ENCODE data around the gene GPD1L.

GPD1L gene

DNA sequence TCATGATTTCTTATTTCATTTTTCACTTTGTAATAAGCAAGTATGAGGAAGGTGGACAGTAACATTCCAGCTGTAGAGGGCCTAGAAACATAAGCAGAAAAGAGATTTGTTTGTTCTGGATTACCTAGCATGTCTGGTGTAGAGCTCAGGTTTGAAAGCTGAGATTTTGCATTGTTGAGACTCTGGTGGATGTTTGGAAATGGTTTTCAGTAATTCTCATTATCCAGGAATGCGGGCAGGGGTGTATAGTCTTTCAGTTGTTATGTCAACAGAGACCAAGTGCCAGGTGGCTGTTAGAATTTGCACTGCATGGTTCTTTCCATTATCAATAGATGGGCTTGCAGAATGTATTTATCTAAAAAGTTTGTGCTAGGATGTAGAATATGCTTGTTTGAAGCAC lies 10.9 kb downstream of the GPD1L start:
- TF ChIP-seq, protein P1, sequence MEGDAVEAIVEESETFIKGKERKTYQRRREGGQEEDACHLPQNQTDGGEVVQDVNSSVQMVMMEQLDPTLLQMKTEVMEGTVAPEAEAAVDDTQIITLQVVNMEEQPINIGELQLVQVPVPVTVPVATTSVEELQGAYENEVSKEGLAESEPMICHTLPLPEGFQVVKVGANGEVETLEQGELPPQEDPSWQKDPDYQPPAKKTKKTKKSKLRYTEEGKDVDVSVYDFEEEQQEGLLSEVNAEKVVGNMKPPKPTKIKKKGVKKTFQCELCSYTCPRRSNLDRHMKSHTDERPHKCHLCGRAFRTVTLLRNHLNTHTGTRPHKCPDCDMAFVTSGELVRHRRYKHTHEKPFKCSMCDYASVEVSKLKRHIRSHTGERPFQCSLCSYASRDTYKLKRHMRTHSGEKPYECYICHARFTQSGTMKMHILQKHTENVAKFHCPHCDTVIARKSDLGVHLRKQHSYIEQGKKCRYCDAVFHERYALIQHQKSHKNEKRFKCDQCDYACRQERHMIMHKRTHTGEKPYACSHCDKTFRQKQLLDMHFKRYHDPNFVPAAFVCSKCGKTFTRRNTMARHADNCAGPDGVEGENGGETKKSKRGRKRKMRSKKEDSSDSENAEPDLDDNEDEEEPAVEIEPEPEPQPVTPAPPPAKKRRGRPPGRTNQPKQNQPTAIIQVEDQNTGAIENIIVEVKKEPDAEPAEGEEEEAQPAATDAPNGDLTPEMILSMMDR (IDR thresholded peaks at IDR 0.05) = no peak
- Histone ChIP-seq H3K27ac (peak overlapping the region; percentile 17), H3K36me3 (ENCODE audit: control insufficient read depth, insufficient read depth, low read length) (no peaks in the 10 kb centered on the region), H3K79me2 (peaks cover 46% of the 10 kb centered on the region), H3K9ac (no peak overlapping the region), H3K4me1 (peaks cover 13% of the 10 kb centered on the region), H3K4me2 (ENCODE audit: low read length) (no peak overlapping the region), H3K4me3 (ENCODE audit: low read depth, low read length) (no peak overlapping the region), H3K9me3 (ENCODE audit: control insufficient read depth, low read length) (no peaks in the 10 kb centered on the region), H3K27me3 (ENCODE audit: control insufficient read depth, insufficient read depth, low read length) (no peaks in the 10 kb centered on the region), H2AFZ (no peak overlapping the region)

DNA sequence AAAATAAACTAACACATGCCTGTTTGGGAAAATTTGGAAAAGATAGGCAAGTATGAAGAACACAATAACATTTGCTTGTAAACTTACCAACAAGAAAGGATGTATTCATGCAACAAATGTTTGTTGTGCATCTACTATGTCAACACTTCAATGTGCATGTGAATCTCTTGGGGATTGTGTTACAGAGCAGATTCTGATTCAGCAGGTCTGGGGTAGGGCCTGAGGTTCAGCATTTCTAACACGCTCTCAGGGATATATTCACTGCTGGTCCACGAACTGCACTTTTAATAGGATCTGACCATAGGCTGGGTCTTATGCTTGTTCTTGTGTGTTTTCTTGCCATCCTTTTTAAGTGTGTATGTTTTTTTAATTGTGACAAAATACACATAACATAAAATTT lies 11.8 kb downstream of the GPD1L start:
- Histone ChIP-seq H3K36me3 (ENCODE audit: control insufficient read depth, insufficient read depth, low read length) (no peaks in the 10 kb centered on the region), H3K4me3 (ENCODE audit: low read depth, low read length) (no peak overlapping the region), H3K4me2 (ENCODE audit: low read length) (no peak overlapping the region), H3K27ac (no peak overlapping the region), H3K9ac (no peak overlapping the region), H2AFZ (no peak overlapping the region), H3K4me1 (peaks cover 14% of the 10 kb centered on the region), H3K79me2 (peaks cover 48% of the 10 kb centered on the region), H3K9me3 (ENCODE audit: control insufficient read depth, low read length) (no peaks in the 10 kb centered on the region), H3K27me3 (ENCODE audit: control insufficient read depth, insufficient read depth, low read length) (no peaks in the 10 kb centered on the region)
- TF ChIP-seq, protein P1 (IDR thresholded peaks at IDR 0.05) = no peak

GRCh38 chr3:32120471-32120870 lies 14.1 kb downstream of the GPD1L start:
- Histone ChIP-seq H3K27me3 (ENCODE audit: control insufficient read depth, insufficient read depth, low read length) (no peaks in the 10 kb centered on the region), H3K9ac (no peak overlapping the region), H3K9me3 (ENCODE audit: control insufficient read depth, low read length) (no peaks in the 10 kb centered on the region), H3K36me3 (ENCODE audit: control insufficient read depth, insufficient read depth, low read length) (no peaks in the 10 kb centered on the region), H3K4me1 (peaks cover 17% of the 10 kb centered on the region), H3K4me2 (ENCODE audit: low read length) (no peak overlapping the region), H3K4me3 (ENCODE audit: low read depth, low read length) (no peak overlapping the region), H3K79me2 (peaks cover 32% of the 10 kb centered on the region), H3K27ac (no peak overlapping the region), H2AFZ (no peak overlapping the region)
- TF ChIP-seq, protein P1 (IDR thresholded peaks at IDR 0.05) = no peak

DNA sequence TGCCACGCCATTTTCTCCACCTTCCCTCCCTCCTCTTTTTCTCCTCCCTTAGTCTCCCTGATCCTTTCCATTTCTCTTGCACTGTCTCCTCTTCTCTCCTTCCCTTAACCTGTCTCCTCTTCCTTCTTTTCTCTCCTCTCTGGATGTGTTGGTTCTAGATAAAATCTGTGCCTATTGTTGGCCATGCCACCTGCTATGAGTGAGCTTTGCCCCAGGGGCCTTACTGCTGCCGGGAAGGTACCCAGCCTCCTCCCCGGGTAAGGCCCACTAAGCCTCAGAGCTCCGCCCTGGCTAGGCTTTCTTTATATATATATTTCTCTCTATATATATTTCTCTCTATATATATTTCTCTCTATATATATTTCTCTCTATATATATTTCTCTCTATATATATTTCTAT lies 14.7 kb downstream of the GPD1L start:
- H3K27me3 ChIP-seq (ENCODE audit: control insufficient read depth, insufficient read depth, low read length) = no peaks in the 10 kb centered on the region
- H3K4me3 ChIP-seq (ENCODE audit: low read depth, low read length) = no peak overlapping the region
- TF ChIP-seq, protein P1 (IDR thresholded peaks at IDR 0.05) = no peak
- H3K4me1 ChIP-seq = peaks cover 17% of the 10 kb centered on the region
- H2AFZ ChIP-seq = no peak overlapping the region
- no peaks in the 10 kb centered on the region for H3K9me3 ChIP-seq (ENCODE audit: control insufficient read depth, low read length)
- no peaks in the 10 kb centered on the region for H3K36me3 ChIP-seq (ENCODE audit: control insufficient read depth, insufficient read depth, low read length)
- no peak overlapping the region for H3K4me2 ChIP-seq (ENCODE audit: low read length)
- H3K79me2 ChIP-seq = peaks cover 32% of the 10 kb centered on the region
- H3K27ac ChIP-seq = no peak overlapping the region
- no peak overlapping the region for H3K9ac ChIP-seq

DNA sequence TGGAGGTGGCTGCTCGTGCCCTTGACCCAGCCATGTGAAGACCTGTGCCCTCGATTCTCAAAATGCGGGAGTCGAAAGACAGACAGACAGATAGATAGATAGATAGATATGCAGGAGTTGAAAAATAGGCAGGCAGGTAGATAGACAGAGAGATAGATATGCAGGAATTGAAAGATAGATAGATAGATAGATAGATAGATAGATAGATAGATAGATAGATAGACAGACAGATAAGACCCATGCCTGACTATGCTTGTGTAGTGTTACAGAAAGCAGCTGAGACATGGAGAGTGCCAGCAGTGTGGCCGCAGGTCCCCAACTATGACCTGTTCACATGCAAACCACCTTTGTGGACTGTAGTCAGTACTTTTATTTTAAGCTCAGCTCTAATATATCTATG lies 17.2 kb downstream of the GPD1L start:
- Histone ChIP-seq H3K9ac (no peak overlapping the region), H3K36me3 (ENCODE audit: control insufficient read depth, insufficient read depth, low read length) (no peaks in the 10 kb centered on the region), H3K4me3 (ENCODE audit: low read depth, low read length) (no peak overlapping the region), H3K4me2 (ENCODE audit: low read length) (no peak overlapping the region), H3K27me3 (ENCODE audit: control insufficient read depth, insufficient read depth, low read length) (no peaks in the 10 kb centered on the region), H3K79me2 (peaks cover 25% of the 10 kb centered on the region), H3K9me3 (ENCODE audit: control insufficient read depth, low read length) (no peaks in the 10 kb centered on the region), H3K4me1 (peaks cover 4% of the 10 kb centered on the region), H3K27ac (no peak overlapping the region), H2AFZ (no peak overlapping the region)
- TF ChIP-seq, protein P1 (IDR thresholded peaks at IDR 0.05) = no peak

All from parathyroid adenoma (tissue), 2 donors.